ENCODE data around the gene OBSCN. TPM values are rescaled to one million over a fixed set of nuclear protein-coding genes. Genes with fewer than 3 reads are reported as not detected.

The OBSCN gene
- total and polyA plus RNA-seq, 2 experiments from 2014 or later: 1.1 to 5.2 TPM

GRCh38 chr1:228362141-228362883 lies 154.5 kb downstream of the OBSCN start:
- H3F3A ChIP-seq (ENCODE audit: insufficient read depth): no peaks in the 10 kb centered on the region
- H3K36me3 ChIP-seq (ENCODE audit: low read depth): no peaks in the 10 kb centered on the region
- no peaks in the 10 kb centered on the region; the same call in 1 of the 2 replicates for H3K27me3 ChIP-seq (replicated peaks; ENCODE audit: insufficient read depth)
- no peaks in the 10 kb centered on the region for H3K9me3 ChIP-seq (ENCODE audit: low read depth)
- no peak for DNase-seq
- TF ChIP-seq EZH2 (IDR thresholded peaks at IDR 0.05; ENCODE audit: insufficient read depth, poor library complexity, severe bottlenecking) (no peak), EZH2phosphoT487 (IDR thresholded peaks at IDR 0.05; ENCODE audit: insufficient read depth, low read depth) (no peak)
- H3K4me2 ChIP-seq (ENCODE audit: unreplicated experiment): no peak overlapping the region
- H3K4me1 ChIP-seq (ENCODE audit: insufficient read depth): no peaks in the 10 kb centered on the region
- in situ Hi-C loops (cut with MboI): no loop called here
- H3K79me2 ChIP-seq (ENCODE audit: insufficient read depth): no peaks in the 10 kb centered on the region
- H3K9me2 ChIP-seq (ENCODE audit: insufficient read depth): no peaks in the 10 kb centered on the region
- H3K27ac ChIP-seq: no peak overlapping the region
- H4K20me1 ChIP-seq (ENCODE audit: insufficient read depth): no peaks in the 10 kb centered on the region
- no peak overlapping the region for H3K9ac ChIP-seq
- H3K4me3 ChIP-seq: no peak overlapping the region
- H2AFZ ChIP-seq: no peak overlapping the region
- WGBS, 2 experiments (ENCODE audit: low coverage in 1 of 2, low lambda C conversion rate in 2 of 2, missing lambda C conversion rate in 2 of 2): 61 to 67% methylated on average over 17 to 18 of the region's 18 CpGs

GRCh38 chr1:228362884-228363450 lies 155.1 kb downstream of the OBSCN start:
- Histone ChIP-seq H4K20me1 (ENCODE audit: insufficient read depth) (no peaks in the 10 kb centered on the region), H2AFZ (no peak overlapping the region), H3K36me3 (ENCODE audit: low read depth) (no peaks in the 10 kb centered on the region), H3K27ac (no peak overlapping the region), H3K4me3 (no peak overlapping the region), H3K79me2 (ENCODE audit: insufficient read depth) (no peaks in the 10 kb centered on the region), H3K9ac (no peak overlapping the region), H3F3A (ENCODE audit: insufficient read depth) (no peaks in the 10 kb centered on the region), H3K9me2 (ENCODE audit: insufficient read depth) (no peaks in the 10 kb centered on the region), H3K4me2 (ENCODE audit: unreplicated experiment) (no peak overlapping the region), H3K9me3 (ENCODE audit: low read depth) (no peaks in the 10 kb centered on the region), H3K4me1 (ENCODE audit: insufficient read depth) (no peaks in the 10 kb centered on the region), H3K27me3 (replicated peaks; ENCODE audit: insufficient read depth) (no peaks in the 10 kb centered on the region; the same call in 1 of the 2 replicates)
- in situ Hi-C loops (cut with MboI): no loop called here
- DNase-seq: no peak
- TF ChIP-seq EZH2phosphoT487 (IDR thresholded peaks at IDR 0.05; ENCODE audit: insufficient read depth, low read depth) (no peak), EZH2 (IDR thresholded peaks at IDR 0.05; ENCODE audit: insufficient read depth, poor library complexity, severe bottlenecking) (no peak)
- WGBS, 2 experiments (ENCODE audit: low coverage in 1 of 2, low lambda C conversion rate in 2 of 2, missing lambda C conversion rate in 2 of 2): 46 to 48% methylated on average over 4 of the region's 4 CpGs

- in situ Hi-C loops (cut with MboI): no loop called here
- Histone ChIP-seq H3K4me1 (ENCODE audit: insufficient read depth) (no peaks in the 10 kb centered on the region), H3K27ac (no peak overlapping the region), H3K9me3 (ENCODE audit: low read depth) (no peaks in the 10 kb centered on the region), H3K79me2 (ENCODE audit: insufficient read depth) (no peaks in the 10 kb centered on the region), H3F3A (ENCODE audit: insufficient read depth) (no peaks in the 10 kb centered on the region), H4K20me1 (ENCODE audit: insufficient read depth) (no peaks in the 10 kb centered on the region), H3K27me3 (replicated peaks; ENCODE audit: insufficient read depth) (no peaks in the 10 kb centered on the region; the same call in 1 of the 2 replicates), H2AFZ (no peak overlapping the region), H3K4me2 (ENCODE audit: unreplicated experiment) (no peak overlapping the region), H3K9me2 (ENCODE audit: insufficient read depth) (no peaks in the 10 kb centered on the region), H3K9ac (no peak overlapping the region), H3K36me3 (ENCODE audit: low read depth) (no peaks in the 10 kb centered on the region), H3K4me3 (no peak overlapping the region)
- no peak for DNase-seq
- WGBS, 2 experiments (ENCODE audit: low coverage in 1 of 2, low lambda C conversion rate in 2 of 2, missing lambda C conversion rate in 2 of 2): 55 to 60% methylated on average over 9 of the region's 9 CpGs
- TF ChIP-seq EZH2 (IDR thresholded peaks at IDR 0.05; ENCODE audit: insufficient read depth, poor library complexity, severe bottlenecking): no peak
- no peak for TF ChIP-seq EZH2phosphoT487 (IDR thresholded peaks at IDR 0.05; ENCODE audit: insufficient read depth, low read depth)
Observed at GRCh38 chr1:228363686-228364067, 155.8 kb downstream of the OBSCN start.

- 54 to 55% methylated on average over 12 of the region's 12 CpGs for WGBS, 2 experiments (ENCODE audit: low coverage in 1 of 2, low lambda C conversion rate in 2 of 2, missing lambda C conversion rate in 2 of 2)
Observed at GRCh38 chr1:228364068-228364705, 156.3 kb downstream of the OBSCN start.

More at GRCh38 chr1:228364068-228364705, 156.3 kb downstream of the OBSCN start:
- no peak overlapping the region for H3K4me3 ChIP-seq
- H3K79me2 ChIP-seq (ENCODE audit: insufficient read depth): no peaks in the 10 kb centered on the region
- H3K9me3 ChIP-seq (ENCODE audit: low read depth): no peaks in the 10 kb centered on the region
- in situ Hi-C loops (cut with MboI): no loop called here
- H4K20me1 ChIP-seq (ENCODE audit: insufficient read depth): no peaks in the 10 kb centered on the region
- H3K9ac ChIP-seq: no peak overlapping the region
- TF ChIP-seq EZH2phosphoT487 (IDR thresholded peaks at IDR 0.05; ENCODE audit: insufficient read depth, low read depth) (no peak), EZH2 (IDR thresholded peaks at IDR 0.05; ENCODE audit: insufficient read depth, poor library complexity, severe bottlenecking) (no peak)
- no peak overlapping the region for H3K4me2 ChIP-seq (ENCODE audit: unreplicated experiment)
- no peaks in the 10 kb centered on the region for H3K4me1 ChIP-seq (ENCODE audit: insufficient read depth)
- no peak overlapping the region for H3K27ac ChIP-seq
- DNase-seq: no peak
- no peaks in the 10 kb centered on the region; the same call in 1 of the 2 replicates for H3K27me3 ChIP-seq (replicated peaks; ENCODE audit: insufficient read depth)
- H2AFZ ChIP-seq: no peak overlapping the region
- H3K36me3 ChIP-seq (ENCODE audit: low read depth): no peaks in the 10 kb centered on the region
- no peaks in the 10 kb centered on the region for H3K9me2 ChIP-seq (ENCODE audit: insufficient read depth)
- H3F3A ChIP-seq (ENCODE audit: insufficient read depth): no peaks in the 10 kb centered on the region
